Cerebellar cortex (tissue), 1 donor: ENCODE data around the gene HOXC13.

Experiments used
- DNase-seq: peaks from one replicate; pipeline ENCODE4 v3.0.0-alpha.2; 2015; ENCODE audit warnings: low spot score

HOXC13 gene

GRCh38 chr12:53970451-53970850 is 31.8 kb downstream of the HOXC13 start:
- DNase-seq, result no peak

- DNase-seq, result no peak
These were observed 32.5 kb downstream of the HOXC13 start for GRCh38 chr12:53971129-53971528.

GRCh38 chr12:53971686-53972085 is 33.1 kb downstream of the HOXC13 start:
- DNase-seq, result no peak

- DNase-seq, result no peak
These were observed 33.6 kb downstream of the HOXC13 start for GRCh38 chr12:53972152-53972702.

GRCh38 chr12:53972722-53973235 is 34.1 kb downstream of the HOXC13 start, which contains the start of gene HOXC11:
Gene HOXC11, plus strand, starts transcription at chr12:53973126. Its CDS starts 116 bp downstream, at chr12:53973242.
- DNase-seq, result no peak

- no peak for DNase-seq
These were observed 34.8 kb downstream of the HOXC13 start for GRCh38 chr12:53973236-53974042.

- DNase-seq, result no peak
These were observed 35.7 kb downstream of the HOXC13 start, which contains the start of gene HOTAIR for GRCh38 chr12:53974084-53975063. Gene HOTAIR, minus strand, starts transcription at chr12:53974954.

GRCh38 chr12:53975064-53975471 is 36.4 kb downstream of the HOXC13 start:
- no peak for DNase-seq

GRCh38 chr12:53975479-53976152 is 37.0 kb downstream of the HOXC13 start:
- no peak for DNase-seq

GRCh38 chr12:53976172-53976822 is 37.7 kb downstream of the HOXC13 start:
- DNase-seq, result no peak

GRCh38 chr12:53976823-53977595 is 38.4 kb downstream of the HOXC13 start:
- DNase-seq, result no peak

- DNase-seq, result no peak
These were observed 39.2 kb downstream of the HOXC13 start for GRCh38 chr12:53977596-53978445.

- DNase-seq, result no peak
These were observed 40.1 kb downstream of the HOXC13 start for GRCh38 chr12:53978477-53979356.

GRCh38 chr12:53980104-53980801 is 41.6 kb downstream of the HOXC13 start:
- DNase-seq, result peak; percentile 57

- no peak for DNase-seq
These were observed 42.3 kb downstream of the HOXC13 start for GRCh38 chr12:53980802-53981496.

- DNase-seq, result peak; percentile 68
These were observed 43.3 kb downstream of the HOXC13 start for GRCh38 chr12:53981634-53982565.
